GM19452 (cell line): ENCODE results near the gene INPP4A.
"Not testable (repeated sequence)": the region's sequence is repeated elsewhere in the genome, so short reads cannot be mapped to it uniquely, and the experiment has no call there.

Experiments used
- ATAC-seq: cut with Tn5 transposase; IDR thresholded peaks from one replicate; pipeline ENCODE4 v1.9.1; 2021; ENCODE audit not compliant: unreplicated experiment

Gene INPP4A

DNA sequence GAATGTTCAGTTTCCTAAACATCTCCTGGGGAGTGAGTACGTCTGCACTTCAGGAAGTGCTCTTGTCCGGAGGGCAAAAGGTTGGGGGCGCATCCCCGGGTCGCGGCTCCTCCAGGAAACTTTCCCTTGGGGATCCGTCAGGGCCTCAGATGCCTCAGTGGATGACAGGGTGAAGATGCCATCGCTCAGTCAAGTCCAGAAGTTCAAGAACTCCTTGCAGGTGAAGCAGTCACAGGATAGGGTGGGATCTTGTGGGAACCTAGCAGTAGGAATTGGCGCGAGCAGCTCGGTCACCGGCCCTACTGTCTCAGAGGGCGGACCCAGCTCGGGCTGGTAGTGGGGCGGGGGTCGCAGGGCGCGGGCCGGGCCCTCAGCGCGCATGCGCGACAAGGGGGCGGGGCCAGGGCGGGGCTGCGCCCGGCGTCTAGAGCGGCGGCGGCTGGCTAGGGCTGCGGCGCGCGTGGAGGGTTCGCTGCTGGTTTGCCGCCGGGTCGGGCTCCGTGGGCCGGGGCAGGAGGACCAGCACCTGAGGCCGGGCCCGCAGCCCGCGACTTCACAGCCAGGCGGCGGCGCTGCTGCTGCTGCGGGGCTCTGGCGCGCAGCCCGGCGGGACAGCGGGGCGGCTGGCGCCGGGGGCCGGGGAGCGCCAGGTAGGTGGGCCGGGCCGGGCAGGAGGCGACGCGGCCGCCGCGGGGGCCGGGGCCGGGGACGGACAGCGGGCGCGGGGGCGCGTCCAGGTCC, at the start of gene INPP4A:
INPP4A (plus strand) TSS at position 423 of the 741 bp plus-strand sequence. CDS start 75,191 bp downstream, outside the sequence.
- ATAC-seq, result peak; percentile 74

DNA sequence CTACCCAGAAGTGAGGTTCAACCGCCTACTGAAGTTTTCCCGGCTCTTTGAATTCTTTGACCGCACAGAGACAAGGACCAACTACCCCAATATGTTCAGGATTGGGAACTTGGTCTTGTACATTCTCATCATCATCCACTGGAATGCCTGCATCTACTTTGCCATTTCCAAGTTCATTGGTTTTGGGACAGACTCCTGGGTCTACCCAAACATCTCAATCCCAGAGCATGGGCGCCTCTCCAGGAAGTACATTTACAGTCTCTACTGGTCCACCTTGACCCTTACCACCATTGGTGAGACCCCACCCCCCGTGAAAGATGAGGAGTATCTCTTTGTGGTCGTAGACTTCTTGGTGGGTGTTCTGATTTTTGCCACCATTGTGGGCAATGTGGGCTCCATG, 48.7 kb upstream of the INPP4A start:
- ATAC-seq, result no peak

GRCh38 chr2:98396745-98397355, 47.8 kb upstream of the INPP4A start:
- ATAC-seq, result no peak

GRCh38 chr2:98399140-98399539, 45.5 kb upstream of the INPP4A start:
- no peak for ATAC-seq

- no peak for ATAC-seq
Measured at GRCh38 chr2:98403878-98404277, 40.8 kb upstream of the INPP4A start.

DNA sequence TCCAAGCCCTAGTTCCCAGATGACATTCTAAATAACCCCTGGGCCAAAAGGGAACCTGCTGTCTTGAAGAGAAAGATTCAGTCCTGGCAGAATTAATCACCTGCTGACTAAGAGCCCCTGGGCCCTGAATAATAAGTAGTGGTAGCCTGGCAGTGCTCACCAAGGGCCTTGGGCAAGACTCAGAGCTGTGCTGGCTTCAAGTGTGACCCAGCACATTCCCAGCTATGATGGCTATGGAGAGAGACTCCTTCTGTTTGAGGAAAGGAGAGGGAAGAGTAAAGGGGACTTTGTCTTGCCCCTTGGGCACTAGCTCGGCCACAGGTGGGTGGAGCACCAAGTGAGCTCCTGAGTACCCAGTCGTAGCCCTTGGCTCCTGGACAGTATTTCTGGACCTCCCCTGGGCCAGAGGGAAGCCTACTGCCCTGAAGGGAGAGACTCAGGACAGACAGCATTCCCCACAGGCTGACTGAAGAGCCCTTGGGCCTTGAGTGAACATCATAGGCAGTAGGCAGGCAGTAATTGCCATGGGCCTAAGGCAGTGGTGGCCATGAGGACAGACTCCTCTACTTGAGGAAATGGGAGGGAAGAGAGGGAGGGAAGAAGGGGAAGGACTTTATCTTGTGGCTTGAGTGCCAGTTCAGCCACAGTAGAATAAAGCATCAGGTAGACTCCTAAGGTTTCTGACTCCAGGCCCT, 40.0 kb upstream of the INPP4A start:
- ATAC-seq, result no peak

DNA sequence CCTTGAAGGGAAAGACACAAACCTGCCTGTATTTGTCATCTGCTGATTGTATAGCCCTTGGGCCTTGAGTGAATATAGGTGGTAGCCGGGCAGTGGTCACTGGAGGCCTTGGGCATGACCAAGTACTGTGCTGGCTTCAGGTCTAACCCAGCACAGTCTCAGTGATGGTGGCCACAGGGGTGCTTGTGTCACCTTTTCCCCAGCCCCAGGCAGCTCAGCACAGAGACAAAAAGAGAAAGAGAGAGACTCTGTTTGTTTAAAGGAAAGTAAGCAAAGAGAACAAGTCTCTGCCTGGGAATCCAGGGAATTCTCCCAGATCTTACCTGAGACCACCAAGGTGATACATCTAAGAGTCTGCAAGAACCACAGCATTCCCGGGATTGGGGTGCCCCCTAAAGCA, 39.4 kb upstream of the INPP4A start:
- ATAC-seq, result no peak

DNA sequence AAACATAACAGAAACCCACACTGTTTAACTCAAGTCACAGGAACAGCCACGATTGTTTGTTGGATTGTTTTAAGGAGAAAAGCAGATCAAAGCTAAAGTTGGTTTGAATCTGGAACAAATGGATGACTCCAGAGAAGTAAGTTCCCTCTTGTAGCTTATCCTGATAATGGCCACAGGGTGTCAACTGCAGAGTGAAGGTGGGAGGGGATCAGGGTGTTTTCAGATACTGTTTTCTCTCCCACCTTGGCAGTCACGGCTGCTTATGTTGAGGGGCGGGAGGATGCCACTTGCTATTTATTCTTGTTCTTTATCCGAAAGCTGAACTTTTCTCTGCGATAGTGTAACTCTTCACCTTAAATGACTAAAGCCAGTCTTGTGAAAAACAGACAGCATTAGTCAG, 36.5 kb upstream of the INPP4A start:
- no peak for ATAC-seq

- ATAC-seq, result peak; percentile 74
Measured at GRCh38 chr2:98412751-98413458, 31.8 kb upstream of the INPP4A start.

GRCh38 chr2:98414246-98414645, 30.4 kb upstream of the INPP4A start:
- not testable (repeated sequence) for ATAC-seq

GRCh38 chr2:98415719-98416248, 28.9 kb upstream of the INPP4A start:
- ATAC-seq, result not testable (repeated sequence)

GRCh38 chr2:98416383-98417159, 28.1 kb upstream of the INPP4A start:
- no peak for ATAC-seq

GRCh38 chr2:98419544-98419943, 25.1 kb upstream of the INPP4A start:
- ATAC-seq, result no peak

DNA sequence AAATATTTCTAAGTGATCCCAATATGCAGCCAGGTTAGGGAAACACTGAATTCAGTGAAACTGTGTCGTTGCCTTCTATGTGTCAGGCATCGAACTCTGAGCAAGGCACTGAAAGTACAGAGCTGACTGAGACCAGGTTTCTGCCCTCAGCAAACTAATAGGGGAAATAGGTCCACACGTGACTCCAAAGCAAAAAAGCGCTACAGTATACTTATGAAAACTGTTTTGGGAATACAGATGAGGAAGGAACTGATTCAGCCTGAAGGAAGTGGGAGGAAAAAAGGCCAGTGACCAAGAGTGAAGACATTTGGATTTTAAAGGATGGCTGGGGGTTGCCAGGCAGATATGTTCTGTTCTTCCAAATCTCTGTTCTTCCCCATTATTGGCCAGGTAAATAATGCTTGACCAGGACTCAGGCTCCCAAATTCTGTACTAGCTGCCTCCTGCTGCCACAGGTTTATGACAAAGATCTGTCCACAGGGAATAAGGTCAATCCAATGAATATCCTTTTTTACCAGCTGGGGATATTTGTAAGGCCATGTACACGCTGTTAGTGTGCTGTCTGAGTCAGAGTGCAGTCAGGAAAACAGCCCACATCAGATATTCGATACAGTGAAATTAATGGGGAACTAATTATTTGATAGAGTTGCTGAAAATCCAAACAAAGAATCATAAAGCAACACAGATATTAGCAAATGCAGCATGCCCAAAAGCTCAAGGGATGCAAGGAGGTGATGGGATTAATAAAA, 24.5 kb upstream of the INPP4A start:
- ATAC-seq, result no peak

GRCh38 chr2:98422449-98422848, 22.2 kb upstream of the INPP4A start:
- no peak for ATAC-seq

DNA sequence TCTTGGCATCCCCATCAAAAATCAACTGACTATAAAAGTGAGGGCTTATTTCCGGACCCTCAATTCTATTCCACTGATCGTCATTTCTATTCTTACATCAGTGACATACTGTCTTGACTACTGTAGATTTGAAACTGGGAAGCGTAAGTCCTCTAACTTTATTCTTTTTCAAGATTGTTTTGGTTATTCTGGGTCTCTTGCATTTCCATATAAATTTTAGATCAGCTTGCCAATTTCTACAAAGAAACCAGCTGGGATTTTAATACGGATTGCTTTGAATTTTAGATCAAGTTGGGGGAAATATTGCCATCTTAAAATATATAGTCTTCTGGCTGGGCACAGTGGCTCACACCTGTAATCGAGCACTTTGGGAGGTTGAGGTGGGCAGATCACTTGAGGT, 17.9 kb upstream of the INPP4A start:
- no peak for ATAC-seq

- no peak for ATAC-seq
Measured at GRCh38 chr2:98432145-98432544, 12.5 kb upstream of the INPP4A start.

GRCh38 chr2:98433363-98433964, 11.2 kb upstream of the INPP4A start:
- ATAC-seq, result no peak

DNA sequence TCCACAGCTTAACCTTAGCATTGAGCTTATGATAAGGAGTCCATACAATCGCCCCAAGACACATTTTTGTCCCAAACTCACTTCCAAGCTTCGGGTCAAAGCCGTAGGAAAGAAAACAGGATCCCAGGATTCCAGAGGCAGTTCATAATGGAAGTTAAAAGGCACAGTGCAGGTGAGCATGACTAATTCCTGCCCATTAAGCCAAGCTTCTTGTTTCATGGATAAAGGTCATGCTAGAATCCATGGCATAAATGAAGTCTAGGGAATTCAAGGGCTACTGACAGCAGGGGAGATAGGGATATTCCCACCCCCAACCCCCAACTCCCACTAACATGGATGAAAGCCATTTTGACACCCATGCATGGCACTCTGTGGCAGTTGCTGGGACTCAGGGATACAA, 10.2 kb upstream of the INPP4A start:
- ATAC-seq, result no peak
